ENCODE data around the gene SLC12A5.

GRCh38 chr20:46083531-46084061 is 54.6 kb downstream of the SLC12A5 start:
- TF ChIP-seq CTCF (conservative IDR thresholded peaks at IDR 0.05; ENCODE audit: low read depth, low read length): no peak
- no peak for TF ChIP-seq RAD21 (IDR thresholded peaks at IDR 0.05; ENCODE audit: low read length)
- no peak for TF ChIP-seq POLR2A (IDR thresholded peaks at IDR 0.05; ENCODE audit: low read depth, low read length)
- TF ChIP-seq RCOR1 (IDR thresholded peaks at IDR 0.05; ENCODE audit: insufficient replicate concordance, low read length): no peak
- TF ChIP-seq, protein P1, sequence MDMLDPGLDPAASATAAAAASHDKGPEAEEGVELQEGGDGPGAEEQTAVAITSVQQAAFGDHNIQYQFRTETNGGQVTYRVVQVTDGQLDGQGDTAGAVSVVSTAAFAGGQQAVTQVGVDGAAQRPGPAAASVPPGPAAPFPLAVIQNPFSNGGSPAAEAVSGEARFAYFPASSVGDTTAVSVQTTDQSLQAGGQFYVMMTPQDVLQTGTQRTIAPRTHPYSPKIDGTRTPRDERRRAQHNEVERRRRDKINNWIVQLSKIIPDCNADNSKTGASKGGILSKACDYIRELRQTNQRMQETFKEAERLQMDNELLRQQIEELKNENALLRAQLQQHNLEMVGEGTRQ (IDR thresholded peaks at IDR 0.05; ENCODE audit: low read depth, low read length): no peak
- TF ChIP-seq MXI1 (IDR thresholded peaks at IDR 0.05; ENCODE audit: borderline replicate concordance, low read depth, low read length): no peak
- no peak for TF ChIP-seq FOS (IDR thresholded peaks at IDR 0.05; ENCODE audit: low read depth, low read length)
- TF ChIP-seq MAFK (IDR thresholded peaks at IDR 0.05; ENCODE audit: low read depth, low read length): no peak
- TF ChIP-seq RFX5 (IDR thresholded peaks at IDR 0.05; ENCODE audit: low read depth, low read length): no peak
- TF ChIP-seq BHLHE40 (IDR thresholded peaks at IDR 0.05; ENCODE audit: low read depth, low read length): no peak
- no peak for TF ChIP-seq MAZ (IDR thresholded peaks at IDR 0.05; ENCODE audit: borderline replicate concordance, low read depth, low read length)
